H7 (cell line): ENCODE measurements around the gene AP4M1. TPM values are rescaled to one million over a fixed set of nuclear protein-coding genes. Genes with fewer than 3 reads are reported as not detected.

Experiments used
- DNase-seq: peaks from one replicate; pipeline ENCODE4 v3.0.0; 2012
- H3K27me3 ChIP-seq: 2 replicates; pipeline ENCODE4 v1.6.0; 2011; ENCODE audit warnings: mild to moderate bottlenecking, low read length; ENCODE audit not compliant: control insufficient read depth, insufficient read depth
- H3K36me3 ChIP-seq: replicated peaks from 2 replicates; pipeline ENCODE4 v1.5.1; 2011; ENCODE audit warnings: low read length; ENCODE audit not compliant: control insufficient read depth, insufficient read depth
- H3K4me3 ChIP-seq: 2 replicates; pipeline ENCODE4 v1.5.1; 2011; ENCODE audit warnings: low read depth, mild to moderate bottlenecking, control low read depth, low read length, moderate library complexity; ENCODE audit not compliant: insufficient read depth
- total RNA-seq: library from RNA; depleted of rRNA; stranded (reverse); fragments of >200 nt; shearing (Covaris generic); gene quantifications from 2 replicates; pipeline ENCODE4 v1.2.3, GENCODE V29; 2014; rRNA removed

Gene AP4M1
- total RNA-seq, 1 experiment from 2014 or later = 23.3 TPM

DNA sequence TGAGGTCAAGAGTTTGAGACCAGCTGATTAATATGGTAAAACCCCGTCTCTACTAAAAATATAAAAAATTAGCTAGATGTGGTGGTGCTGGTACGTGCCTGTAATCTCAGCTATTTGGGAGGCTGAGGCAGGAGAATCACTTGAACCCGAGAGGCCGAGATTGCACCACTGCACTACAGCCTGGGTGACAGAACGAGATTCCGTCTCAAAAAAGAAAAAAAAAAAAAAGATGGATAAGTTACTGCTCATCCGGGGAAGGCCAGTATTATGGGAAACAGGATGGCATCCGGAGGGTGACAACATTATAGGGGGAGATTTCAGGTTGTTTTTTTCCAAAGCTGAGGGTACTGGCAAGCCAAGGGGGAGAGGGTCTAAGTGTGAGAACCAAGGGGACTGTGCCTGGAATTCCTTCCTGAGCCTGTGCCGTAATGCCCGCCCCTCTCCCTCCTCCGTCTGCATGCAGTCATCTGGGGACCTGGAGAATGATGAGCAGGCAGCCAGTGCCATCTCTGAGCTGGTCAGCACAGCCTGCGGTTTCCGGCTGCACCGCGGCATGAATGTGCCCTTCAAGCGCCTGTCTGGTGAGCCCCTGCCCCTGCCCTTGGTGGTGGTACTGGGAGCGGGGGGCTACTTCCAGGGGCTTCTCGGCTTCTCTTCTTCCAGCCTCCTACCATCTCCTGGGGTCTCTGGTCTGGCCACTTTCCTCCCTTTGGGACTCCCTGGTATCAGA is 51.7 kb downstream of the AP4M1 start:
- DNase-seq = peak; percentile 29
- Histone ChIP-seq H3K36me3 (peaks cover 22% of the 10 kb centered on the region), H3K4me3 (no peak overlapping the region), H3K27me3 (no peaks in the 10 kb centered on the region)

DNA sequence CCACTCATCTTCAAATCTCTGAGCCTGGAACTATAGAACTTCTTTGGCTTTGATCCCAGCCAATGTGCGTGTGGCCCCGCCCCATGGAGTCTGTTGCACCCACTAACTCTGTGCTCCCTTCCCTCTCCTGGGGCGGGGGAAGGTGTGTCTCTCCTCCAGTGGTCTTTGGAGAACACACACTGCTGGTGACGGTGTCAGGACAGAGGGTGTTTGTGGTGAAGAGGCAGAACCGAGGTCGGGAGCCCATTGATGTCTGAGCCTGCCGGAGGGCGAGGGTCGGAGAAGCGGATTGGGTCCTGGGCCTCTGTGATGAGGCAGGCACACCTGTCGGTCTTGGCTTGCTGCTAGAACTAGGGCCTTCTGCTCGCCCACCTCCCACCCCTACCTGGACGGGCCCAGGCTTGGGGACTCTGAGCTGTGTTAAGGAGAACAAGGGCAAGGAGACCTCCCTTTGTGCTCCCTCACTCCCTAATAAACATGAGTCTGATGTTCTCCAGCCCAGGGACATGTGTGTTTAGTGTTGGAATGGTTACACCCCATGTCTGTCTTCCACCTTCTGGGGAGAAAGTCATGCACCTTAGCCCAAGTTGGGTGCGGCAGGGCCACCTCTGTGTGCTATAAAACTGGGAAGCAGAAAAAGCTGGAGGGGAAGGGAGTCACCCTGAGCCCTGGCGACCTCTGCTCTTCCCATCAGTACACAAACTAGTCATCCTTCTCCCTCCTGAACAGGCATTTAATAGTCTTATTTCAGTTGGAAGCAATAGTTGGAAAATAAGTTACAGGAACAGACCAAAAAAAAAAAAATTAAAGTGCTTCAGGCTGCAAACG is 52.5 kb downstream of the AP4M1 start:
- DNase-seq = peak; percentile 36
- peaks cover 22% of the 10 kb centered on the region for H3K36me3 ChIP-seq
- H3K27me3 ChIP-seq = no peaks in the 10 kb centered on the region
- no peak overlapping the region for H3K4me3 ChIP-seq

DNA sequence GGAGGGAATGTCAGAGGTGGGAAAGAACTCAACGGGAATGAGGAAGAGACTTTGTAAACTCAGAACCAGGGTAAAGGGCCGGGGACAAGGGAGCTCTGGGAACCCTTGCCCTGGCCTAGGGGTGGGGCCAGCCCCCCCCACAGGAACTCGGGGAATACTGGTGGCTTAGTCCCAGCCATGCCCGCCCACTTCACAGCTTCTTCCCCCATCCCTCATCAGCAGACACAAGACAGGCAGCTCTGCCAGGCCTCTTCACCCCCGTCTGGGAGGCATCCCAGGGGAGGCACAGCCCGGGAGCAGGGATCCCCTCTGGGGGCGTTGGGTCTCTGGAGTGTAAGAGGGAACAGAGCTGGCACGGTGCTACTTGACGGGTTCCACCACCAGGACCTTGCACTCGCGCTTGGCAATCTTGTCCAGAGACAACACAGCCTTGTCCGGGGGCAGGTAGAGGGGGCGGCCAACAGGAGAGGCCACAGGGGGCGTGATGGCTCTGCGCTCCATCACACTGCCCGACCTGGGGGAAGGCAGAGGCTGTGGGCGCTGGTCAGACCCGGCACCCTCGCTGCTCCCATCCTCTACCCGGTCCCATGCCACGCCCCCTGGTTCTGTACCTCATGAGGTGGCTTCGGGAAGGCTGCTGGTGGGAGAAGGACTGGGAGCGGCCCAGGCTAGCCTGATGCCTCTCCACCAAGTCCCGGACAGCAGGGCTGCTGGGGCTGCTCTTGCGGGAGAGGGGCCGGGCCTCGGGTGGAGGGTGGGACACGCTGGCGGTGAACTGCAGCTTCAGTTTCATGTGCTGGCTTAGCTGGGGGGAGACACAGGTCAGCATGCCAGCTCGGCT is 53.4 kb downstream of the AP4M1 start:
- DNase-seq = peak; percentile 60
- H3K27me3 ChIP-seq = no peaks in the 10 kb centered on the region
- H3K36me3 ChIP-seq = peaks cover 22% of the 10 kb centered on the region

DNA sequence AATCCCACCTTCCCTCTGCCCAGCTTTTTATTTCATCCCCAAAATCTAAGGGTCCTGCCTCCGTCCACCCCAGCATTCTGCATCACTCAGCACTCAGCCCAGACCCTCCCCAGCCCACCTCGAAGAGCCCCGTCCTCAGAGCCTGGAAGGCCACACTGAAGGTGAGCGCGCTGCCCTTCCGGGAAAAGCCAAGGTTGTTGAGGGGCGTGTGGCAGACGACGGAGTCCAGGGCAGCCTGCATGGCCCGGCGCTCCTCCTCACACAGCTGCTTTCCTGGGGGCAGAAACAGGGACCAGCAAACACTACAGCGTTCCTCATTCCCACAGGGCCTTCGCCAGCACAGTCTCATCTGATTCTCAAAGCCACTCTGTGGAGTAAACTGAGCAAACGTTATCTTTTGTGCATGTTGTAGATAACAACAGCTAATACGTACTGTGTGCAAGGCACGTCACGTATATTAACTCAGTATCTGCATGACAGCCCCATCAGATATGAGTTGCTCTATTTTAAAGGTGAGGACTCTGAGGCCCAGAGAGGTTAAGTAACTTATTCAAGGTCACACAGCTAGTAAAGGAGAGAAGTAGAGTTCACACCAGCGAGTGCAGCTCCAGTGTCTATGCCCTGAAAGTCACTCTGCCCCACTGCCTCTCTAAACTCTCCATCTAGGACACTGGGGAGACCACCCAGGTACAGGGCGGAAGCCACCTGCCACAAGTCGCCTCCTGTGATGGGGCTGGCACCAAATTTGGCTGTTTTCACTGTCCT is 54.3 kb downstream of the AP4M1 start:
- H3K27me3 ChIP-seq = no peaks in the 10 kb centered on the region
- peaks cover 21% of the 10 kb centered on the region for H3K36me3 ChIP-seq
- peak; percentile 31 for DNase-seq
- H3K4me3 ChIP-seq = no peak overlapping the region

More for the DNA sequence above, 53.4 kb downstream of the AP4M1 start:
- no peak overlapping the region for H3K4me3 ChIP-seq

DNA sequence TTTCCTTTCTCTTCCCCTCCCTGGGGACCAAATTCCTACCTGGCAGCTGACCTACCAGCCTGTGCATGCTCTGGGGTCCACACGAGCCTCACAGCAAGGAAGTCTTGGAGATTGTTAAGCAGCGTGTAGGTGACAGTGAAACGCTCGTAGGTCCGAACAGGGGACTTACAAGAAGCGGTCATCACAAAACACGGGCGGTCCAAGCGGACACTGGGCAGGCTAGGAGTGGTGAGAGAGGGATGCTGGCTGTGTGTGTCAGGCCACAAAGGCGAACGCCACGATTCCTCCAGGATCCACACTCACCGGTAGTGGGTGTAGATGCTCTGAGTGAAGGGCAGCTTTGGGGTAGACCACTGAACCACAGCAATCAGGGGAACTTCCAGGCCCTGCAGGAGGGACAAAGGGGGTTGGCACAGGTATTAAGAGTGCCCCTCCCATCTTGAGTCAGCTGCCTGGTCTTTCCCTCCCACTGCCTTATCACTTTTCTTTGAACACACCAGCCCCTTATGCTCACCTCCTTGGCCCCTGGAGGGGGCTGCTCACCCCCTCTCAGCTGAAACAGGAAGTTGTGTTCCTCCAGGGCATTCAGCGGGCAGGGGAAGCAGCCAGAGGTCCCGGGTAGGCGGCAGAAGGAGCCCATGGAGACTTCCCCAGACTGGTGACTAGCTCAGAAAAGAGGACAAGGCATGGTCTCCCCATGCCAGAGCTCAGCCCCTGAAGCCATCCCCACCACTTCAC is 55.1 kb downstream of the AP4M1 start:
- no peak overlapping the region for H3K4me3 ChIP-seq
- no peaks in the 10 kb centered on the region for H3K27me3 ChIP-seq
- DNase-seq = peak; percentile 49
- peaks cover 21% of the 10 kb centered on the region for H3K36me3 ChIP-seq

DNA sequence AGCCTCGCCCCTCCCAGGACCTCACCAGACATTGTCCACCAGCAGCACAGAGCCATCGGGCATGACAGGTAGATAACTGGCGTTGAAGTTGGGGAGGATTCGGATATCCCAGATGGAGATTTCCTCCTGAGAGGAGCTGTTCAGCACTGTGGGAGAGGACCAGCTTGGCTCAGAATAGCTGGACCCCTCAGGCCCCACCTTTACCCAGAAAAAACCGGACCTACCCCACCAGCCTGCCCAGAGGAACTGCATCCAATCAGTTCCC is 55.6 kb downstream of the AP4M1 start:
- Histone ChIP-seq H3K4me3 (no peak overlapping the region), H3K27me3 (no peaks in the 10 kb centered on the region), H3K36me3 (peaks cover 21% of the 10 kb centered on the region)
- no peak for DNase-seq

DNA sequence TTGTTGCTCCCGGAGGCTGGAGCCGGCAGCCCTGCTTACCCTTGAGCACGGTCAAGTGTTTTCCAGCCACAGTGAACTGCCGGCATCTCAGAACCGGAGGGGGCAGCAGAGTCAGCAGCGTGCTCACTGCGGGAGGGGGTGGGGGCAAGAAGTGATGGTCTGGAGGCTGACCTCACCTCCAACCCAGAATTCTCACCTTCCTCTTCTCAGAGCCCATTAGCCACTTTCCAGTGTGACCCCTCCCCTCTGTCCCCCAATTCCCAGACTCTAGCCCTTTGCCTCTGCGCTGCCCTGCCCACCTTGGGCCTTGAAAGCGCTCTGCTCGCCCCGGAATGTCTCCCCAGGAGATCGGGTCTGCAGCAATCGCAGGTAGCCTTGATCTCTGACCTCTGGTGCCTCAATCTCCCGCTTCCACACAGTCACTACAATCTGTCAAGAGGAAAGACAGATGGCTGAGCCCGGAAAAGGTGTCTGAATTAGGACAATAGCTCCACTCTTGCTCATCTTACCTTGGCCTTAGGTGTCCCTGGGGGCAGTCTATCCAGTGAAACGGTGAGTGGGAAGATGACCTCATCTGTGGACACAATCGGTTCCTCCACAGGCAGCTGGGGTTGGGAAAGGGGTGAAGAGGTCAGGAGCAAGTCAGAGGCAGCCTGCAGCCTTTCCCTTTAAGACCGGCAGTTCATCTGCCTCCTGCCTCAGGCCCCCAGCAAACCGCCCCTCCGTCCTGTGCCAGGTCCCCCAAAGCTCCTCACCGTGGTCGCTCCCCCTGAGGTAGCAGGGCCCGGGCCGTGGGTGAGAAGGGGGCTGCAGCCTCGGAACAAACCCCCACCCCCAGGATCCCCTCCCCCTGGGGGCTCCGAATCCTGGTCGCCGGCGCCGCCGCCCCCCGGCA is 56.1 kb downstream of the AP4M1 start:
- Histone ChIP-seq H3K4me3 (peak overlapping the region; percentile 83), H3K27me3 (no peaks in the 10 kb centered on the region), H3K36me3 (peaks cover 21% of the 10 kb centered on the region)
- DNase-seq = peak; percentile 81

Other genes with a start within 250 kb of the AP4M1 start
- not detected in 2 replicates for gene OR2AE1, start 224.6 kb upstream of the AP4M1 start, total RNA-seq
- 0.28 TPM in 1 of 2 replicates, not detected in the other for gene TRIM4, start 182.1 kb upstream of the AP4M1 start, total RNA-seq
- gene GJC3, start 172.0 kb upstream of the AP4M1 start, total RNA-seq = 0.10 and 0.37 TPM in 2 replicates
- gene AZGP1, start 125.6 kb upstream of the AP4M1 start, total RNA-seq = not detected in 2 replicates
- 9.0 and 17.0 TPM in 2 replicates for gene ZKSCAN1, start 86.0 kb upstream of the AP4M1 start, total RNA-seq
- gene ZSCAN21, start 51.9 kb upstream of the AP4M1 start, total RNA-seq = 27.2 and 32.9 TPM in 2 replicates
- 40.8 and 51.0 TPM in 2 replicates for gene ZNF3, start 19.9 kb upstream of the AP4M1 start, total RNA-seq
- gene COPS6, start 12.7 kb upstream of the AP4M1 start, total RNA-seq = 51.8 and 59.6 TPM in 2 replicates
- gene MCM7, start 246 bp upstream of the AP4M1 start, total RNA-seq = 363 and 383 TPM in 2 replicates
- 104 and 106 TPM in 2 replicates for gene TAF6, start 17.7 kb downstream of the AP4M1 start, total RNA-seq
- gene CNPY4, start 18.0 kb downstream of the AP4M1 start, total RNA-seq = 12.2 and 17.1 TPM in 2 replicates
- gene MBLAC1, start 25.3 kb downstream of the AP4M1 start, total RNA-seq = 1.1 and 3.5 TPM in 2 replicates
- 143 and 165 TPM in 2 replicates for gene LAMTOR4, start 47.3 kb downstream of the AP4M1 start, total RNA-seq
- gene TRAPPC14, start 57.1 kb downstream of the AP4M1 start, total RNA-seq = 13.6 and 14.8 TPM in 2 replicates
- gene GAL3ST4, start 67.0 kb downstream of the AP4M1 start, total RNA-seq = 0.73 and 3.1 TPM in 2 replicates
- 39.1 and 65.8 TPM in 2 replicates for gene GPC2, start 75.7 kb downstream of the AP4M1 start, total RNA-seq
- 2.4 and 10.3 TPM in 2 replicates for gene STAG3, start 76.3 kb downstream of the AP4M1 start, total RNA-seq
- 0.11 TPM in 1 of 2 replicates, not detected in the other for gene PVRIG, start 118.3 kb downstream of the AP4M1 start, total RNA-seq
- not detected in 2 replicates for gene SPDYE3, start 206.1 kb downstream of the AP4M1 start, total RNA-seq